Non-pigmented ciliary epithelial cell (primary cell): ENCODE measurements around the gene RFNG.

ENCODE experiments used
- DNase-seq: peaks from one replicate; pipeline ENCODE4 v3.0.0-alpha.2; 2010; ENCODE audit warnings: low read depth

RFNG gene

GRCh38 chr17:82089723-82090548, 38.3 kb upstream of the RFNG start:
- DNase-seq = no peak

GRCh38 chr17:82088838-82089722, 37.5 kb upstream of the RFNG start:
- DNase-seq = no peak

- no peak for DNase-seq
Measured at GRCh38 chr17:82087961-82088837, 36.6 kb upstream of the RFNG start.

DNA sequence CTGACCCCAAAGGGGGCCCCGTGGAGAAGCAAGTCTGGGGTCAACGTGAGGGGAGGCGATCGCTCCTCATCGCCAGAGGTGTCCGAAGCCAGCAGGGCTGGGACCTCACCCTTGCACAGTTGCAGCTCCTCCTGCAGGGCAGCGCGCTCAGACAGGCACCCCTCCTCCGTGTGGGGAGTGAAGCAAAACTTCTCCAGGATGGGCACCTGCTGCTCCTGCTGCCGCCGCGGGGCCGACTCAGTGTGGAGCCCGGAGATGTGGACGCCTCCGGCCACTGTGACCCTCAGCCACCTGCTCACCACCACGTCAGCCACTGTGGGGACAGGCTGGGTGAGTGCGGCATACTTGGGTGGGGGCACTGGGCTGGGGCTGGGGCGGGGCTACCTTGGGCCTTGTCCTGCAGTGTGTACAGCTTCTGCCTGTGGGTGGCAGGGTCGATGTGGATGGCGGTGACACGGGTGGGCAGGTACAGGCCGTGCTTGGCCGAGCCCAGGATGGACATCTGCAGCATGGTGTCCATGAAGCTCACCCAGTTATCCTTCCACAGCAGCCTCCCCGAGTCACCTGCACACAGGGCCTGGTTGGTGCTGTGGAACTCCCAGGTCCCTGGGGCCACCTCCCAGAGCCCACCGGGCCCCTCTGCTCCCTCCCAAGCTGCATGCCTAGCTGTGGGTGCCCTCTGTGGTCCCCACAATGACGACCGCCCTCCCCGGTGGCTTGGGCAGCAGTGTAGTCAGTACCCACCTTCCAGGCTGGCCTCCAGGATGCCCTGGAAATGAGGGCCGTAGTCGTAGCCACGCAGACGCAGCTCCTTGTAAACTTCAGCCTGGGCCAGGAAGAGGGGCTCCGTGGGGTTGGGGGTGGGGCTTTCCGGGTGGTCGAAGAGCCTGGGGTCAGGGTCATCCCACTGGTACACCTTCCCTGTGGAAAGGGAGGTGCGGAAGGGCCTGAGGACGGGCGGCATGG, 35.6 kb upstream of the RFNG start:
- DNase-seq = no peak

DNA sequence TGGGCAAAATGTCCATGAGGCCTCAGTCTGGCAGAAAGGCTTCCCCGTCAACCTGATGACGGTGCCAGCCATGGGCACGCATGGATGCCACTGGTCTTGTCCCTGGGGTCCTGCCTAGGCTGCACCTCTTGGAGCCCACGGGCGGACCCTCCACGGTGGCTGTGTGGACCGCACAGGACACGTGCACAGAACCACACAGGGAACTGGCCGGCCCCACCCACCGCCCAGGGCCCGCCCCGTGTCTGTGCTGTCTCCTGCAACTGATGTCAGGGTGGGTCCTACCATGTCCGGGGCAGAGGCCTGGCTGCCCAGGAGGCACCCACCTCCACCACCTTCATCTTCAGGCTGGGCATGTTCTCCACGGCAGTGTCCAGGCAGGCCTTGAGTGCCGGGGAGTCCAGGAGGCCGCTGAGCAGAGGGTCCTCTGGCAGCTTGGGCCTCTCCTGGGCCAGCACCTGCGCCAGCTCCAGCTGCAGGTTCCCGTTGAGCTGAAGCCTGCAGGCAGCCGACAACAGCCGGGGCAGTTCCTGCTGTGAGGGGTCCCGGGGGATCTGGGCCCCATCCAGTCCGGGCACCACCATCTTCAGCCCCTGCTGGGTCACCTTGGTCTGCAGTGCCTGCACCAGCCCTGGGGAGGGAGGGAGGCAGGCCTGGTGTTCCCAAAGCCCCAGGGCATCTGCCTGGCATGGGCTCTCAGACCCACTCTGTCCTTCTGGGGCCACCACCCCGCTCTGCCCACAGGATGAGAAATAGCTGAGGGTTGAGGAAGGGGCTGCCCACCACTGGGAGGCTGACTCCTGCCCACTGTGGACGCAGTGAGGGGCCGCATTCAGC, 34.5 kb upstream of the RFNG start:
- no peak for DNase-seq

- DNase-seq = no peak
Measured at GRCh38 chr17:82085031-82085861, 33.6 kb upstream of the RFNG start.

DNA sequence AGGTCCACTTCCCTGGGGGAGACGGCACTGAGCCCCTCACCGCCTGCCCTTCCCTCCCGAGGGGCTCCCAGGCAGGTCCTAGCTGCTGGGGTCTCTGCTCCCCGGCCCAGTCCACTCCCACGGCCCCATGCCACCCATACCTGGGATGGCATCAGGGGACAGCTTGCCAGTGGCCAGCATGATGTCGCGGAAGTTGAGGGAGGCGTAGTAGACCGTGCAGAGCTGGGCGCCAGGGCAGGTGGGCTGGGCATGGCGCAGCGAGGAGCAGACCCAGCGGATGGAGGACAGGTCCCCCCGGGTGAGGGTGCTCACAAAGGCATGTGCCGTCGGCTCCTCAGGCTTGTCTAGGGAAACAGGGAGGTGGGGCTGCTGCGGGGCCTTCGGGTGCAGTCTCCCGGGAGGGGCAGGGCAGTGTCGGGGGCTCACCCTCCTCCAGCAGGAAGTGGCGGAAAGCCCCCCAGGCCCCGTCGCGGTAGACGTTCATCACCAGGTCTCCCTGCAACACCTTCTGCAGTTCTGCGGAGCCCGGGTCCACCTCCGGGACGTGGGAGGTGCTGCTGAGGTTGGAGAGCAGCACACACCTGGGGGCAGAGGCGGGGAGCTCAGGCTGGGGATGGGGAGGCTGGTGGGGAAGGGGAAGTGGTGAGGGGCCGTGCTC, 32.9 kb upstream of the RFNG start:
- DNase-seq = no peak

- no peak for DNase-seq
Measured at GRCh38 chr17:82083533-82084359, 32.1 kb upstream of the RFNG start.

- DNase-seq = no peak
Measured at GRCh38 chr17:82083009-82083408, 31.4 kb upstream of the RFNG start.

DNA sequence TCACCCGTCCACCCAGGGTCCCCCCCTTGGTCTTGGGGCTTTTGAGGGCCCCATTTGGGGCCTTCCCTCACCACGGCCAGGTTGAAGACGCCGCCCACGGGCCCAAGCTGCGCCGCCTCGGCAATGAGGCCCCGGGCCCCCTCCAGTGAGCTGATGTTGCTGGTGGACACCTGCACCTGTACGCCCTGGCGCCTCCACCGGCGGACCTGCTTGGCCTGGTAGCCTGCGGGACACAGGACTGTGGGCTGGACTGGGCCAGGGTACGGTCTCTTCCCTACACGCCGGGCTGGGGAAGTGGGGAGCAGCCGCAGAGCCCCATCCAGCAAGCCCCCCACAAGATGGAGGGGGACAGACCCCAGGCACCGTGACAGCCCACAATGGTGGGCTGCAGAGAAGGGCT, 30.8 kb upstream of the RFNG start:
- no peak for DNase-seq

GRCh38 chr17:82081966-82082365, 30.4 kb upstream of the RFNG start:
- no peak for DNase-seq

DNA sequence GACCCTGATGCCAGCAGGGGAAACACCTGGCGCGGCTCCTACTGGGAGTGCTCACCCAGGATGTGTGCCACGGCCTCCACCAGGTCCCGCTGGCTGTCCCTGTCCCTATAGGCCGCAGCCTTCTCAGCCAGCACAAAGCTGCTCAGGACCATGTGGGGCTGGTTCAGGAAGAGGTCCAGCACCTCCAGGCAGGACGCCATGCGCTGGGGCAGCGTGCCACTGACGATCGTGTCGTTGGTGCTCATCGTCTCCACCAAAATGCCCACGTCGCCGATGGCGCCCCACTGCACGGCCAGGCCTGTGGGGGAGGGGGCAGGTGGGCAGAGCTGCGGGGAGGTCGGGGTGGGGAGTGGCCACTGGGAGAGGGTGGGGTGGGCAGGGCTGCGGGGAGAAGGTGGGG, 29.9 kb upstream of the RFNG start:
- no peak for DNase-seq

GRCh38 chr17:82080789-82081464, 29.3 kb upstream of the RFNG start:
- DNase-seq = no peak

GRCh38 chr17:82080048-82080788, 28.6 kb upstream of the RFNG start:
- no peak for DNase-seq

GRCh38 chr17:82079001-82079677, 27.5 kb upstream of the RFNG start:
- DNase-seq = no peak

- no peak for DNase-seq
Measured at GRCh38 chr17:82078433-82078832, 26.8 kb upstream of the RFNG start.
